ENCODE results near the gene KAZN.

GRCh38 chr1:14662116-14662515 is 63.6 kb downstream of the KAZN start:
- TF ChIP-seq POLR2A (IDR thresholded peaks at IDR 0.05) (no peak), CTCF (IDR thresholded peaks at IDR 0.05) (no peak)
